Hematopoietic multipotent progenitor cell treated with erythropoietin and hydrocortisone succinate and interleukin-3 and kit ligand, for 8 days (in vitro differentiated cells): ENCODE measurements around the gene SST.

Source experiments
- DNase-seq: peaks from one replicate; pipeline ENCODE4 v3.0.0-alpha.2; 2015

SST gene

GRCh38 chr3:187626581-187626980 is 43.6 kb downstream of the SST start:
- DNase-seq: no peak

- no peak for DNase-seq
Measured at GRCh38 chr3:187624588-187624987, 45.6 kb downstream of the SST start.

- DNase-seq: no peak
Measured at GRCh38 chr3:187623285-187623814, 46.8 kb downstream of the SST start.

- no peak for DNase-seq
Measured at GRCh38 chr3:187621881-187622280, 48.3 kb downstream of the SST start.

- DNase-seq: no peak
Measured at GRCh38 chr3:187619461-187619860, 50.7 kb downstream of the SST start.
